GM19238 (cell line): ENCODE results near the gene GNL3.
A peak's percentile ranks its signal among the peaks of the same experiment; 100 is the strongest.

Source experiments
- DNase-seq: peaks from one replicate; pipeline ENCODE4 v3.0.0; 2011; ENCODE audit warnings: low spot score; ENCODE audit not compliant: insufficient read length

The GNL3 gene

DNA sequence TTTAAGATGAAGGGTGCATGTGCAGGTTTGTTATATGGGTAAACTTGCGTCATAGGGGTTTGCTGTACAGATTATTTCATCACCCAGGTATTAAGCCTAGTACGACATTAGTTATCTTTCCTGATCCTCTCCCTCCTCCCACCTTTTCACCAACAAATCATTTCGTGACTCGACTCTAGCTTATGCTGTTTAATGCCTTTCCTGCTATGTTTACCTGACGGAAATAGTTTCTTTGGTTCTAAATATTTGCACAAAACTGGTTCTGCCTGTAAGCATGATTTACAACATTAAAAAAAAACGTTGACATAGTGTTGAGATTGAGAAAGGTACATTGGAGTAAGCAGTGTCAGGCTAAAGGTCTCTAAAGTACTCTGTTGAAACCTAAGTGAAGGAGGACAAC lies 2.4 kb downstream of the GNL3 start:
- DNase-seq: no peak

DNA sequence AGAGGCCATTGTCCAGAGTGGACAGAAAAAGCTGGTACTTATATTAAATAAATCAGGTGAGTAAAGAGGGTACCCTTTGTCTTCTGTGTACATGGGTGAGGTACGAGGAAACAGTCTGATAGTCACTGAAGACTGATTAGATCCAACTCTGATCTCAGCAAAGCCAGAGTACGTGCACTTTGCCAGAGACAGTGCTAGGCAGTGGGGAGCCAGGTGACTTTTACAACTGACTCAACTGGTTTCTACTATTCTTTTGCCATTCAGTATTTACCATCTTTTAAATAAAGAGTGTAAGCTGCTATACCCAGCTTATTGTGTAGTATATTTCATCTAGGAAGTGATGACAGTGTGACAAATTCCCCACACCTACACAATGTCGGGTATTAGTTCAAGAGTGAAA lies 3.3 kb downstream of the GNL3 start:
- DNase-seq: no peak

- DNase-seq: no peak
These were observed 4.7 kb downstream of the GNL3 start for GRCh38 chr3:52690560-52690959.

- DNase-seq: no peak
These were observed 7.2 kb downstream of the GNL3 start for GRCh38 chr3:52693071-52693470.

GRCh38 chr3:52694528-52695189 lies 8.8 kb downstream of the GNL3 start:
- no peak for DNase-seq

DNA sequence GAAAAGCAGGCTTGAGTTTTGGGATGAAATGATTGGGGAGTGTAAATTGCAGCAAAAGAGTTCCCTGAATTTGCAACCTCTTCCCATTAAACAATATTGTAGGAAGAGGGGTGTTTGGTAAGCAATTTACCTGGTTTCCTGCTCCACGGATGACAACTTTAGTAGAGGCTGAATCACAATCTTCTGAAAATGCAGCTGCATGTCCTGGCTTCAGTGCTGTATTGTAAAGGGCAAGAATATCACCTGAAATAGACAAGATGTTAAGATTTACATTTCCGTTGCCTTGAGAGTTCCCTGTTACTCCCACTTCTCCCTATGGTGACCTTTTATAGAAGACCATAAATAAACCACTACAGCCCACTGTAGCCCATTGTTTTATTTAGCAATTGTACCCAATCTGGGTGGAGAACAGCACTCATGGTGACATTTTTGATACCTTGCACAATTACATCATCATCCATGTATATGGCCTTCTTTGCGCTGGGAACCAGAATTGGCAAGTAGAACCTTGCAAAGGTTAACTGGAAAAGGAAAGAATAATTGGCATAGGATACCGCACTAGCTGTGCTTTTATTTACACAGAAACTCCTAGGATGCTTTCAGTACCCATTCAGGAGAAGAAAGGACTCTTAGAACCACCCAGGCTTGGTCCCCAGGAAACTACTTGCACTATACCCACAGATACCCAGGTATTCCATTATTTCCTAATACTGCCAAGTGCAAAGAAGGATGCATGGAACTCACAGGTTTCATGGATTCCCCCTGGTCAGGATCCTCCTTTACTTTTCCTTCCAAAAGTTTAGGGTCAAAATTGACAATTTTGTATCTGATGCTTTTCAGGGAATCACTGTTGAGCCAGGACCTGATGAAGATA lies 10.2 kb downstream of the GNL3 start:
- DNase-seq: no peak

DNA sequence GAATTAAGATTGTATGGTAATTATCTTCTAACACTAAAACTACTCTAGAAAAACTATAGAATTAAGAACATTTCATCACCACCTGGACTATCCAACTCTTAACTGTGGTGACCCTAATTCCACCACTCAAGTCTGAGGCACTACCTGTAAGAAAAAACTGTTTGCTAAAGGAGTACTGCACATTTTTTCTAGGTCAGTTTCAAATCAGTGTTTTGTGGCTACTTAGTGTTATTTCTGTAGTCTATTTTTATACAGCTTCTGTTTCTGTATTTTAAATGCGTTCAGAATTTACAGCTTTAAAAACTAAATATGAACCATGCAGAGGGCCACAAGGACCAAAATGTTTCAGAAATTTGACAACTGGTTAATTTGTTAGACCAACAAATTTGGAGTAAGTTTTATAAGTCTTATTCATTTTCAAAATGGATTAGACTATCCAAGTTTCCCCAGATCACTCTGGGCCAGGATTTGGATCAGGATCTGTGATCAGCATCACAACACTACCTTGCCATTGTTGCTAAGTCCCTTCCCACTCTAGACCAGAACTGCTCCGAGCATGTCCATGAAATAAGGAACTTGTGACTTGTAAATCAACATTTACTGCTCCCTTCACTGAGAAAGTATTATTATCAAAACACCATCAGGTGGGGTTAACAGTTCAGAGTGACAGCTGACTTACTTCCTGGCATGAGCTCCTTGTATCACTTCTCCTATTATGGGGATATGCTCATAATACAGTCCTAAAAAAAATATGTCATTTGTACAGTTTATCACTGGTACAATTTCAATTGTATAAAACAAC lies 11.2 kb downstream of the GNL3 start:
- no peak for DNase-seq

- no peak for DNase-seq
These were observed 11.8 kb downstream of the GNL3 start for GRCh38 chr3:52697632-52697965.

GRCh38 chr3:52703341-52703740 lies 17.5 kb downstream of the GNL3 start:
- no peak for DNase-seq

DNA sequence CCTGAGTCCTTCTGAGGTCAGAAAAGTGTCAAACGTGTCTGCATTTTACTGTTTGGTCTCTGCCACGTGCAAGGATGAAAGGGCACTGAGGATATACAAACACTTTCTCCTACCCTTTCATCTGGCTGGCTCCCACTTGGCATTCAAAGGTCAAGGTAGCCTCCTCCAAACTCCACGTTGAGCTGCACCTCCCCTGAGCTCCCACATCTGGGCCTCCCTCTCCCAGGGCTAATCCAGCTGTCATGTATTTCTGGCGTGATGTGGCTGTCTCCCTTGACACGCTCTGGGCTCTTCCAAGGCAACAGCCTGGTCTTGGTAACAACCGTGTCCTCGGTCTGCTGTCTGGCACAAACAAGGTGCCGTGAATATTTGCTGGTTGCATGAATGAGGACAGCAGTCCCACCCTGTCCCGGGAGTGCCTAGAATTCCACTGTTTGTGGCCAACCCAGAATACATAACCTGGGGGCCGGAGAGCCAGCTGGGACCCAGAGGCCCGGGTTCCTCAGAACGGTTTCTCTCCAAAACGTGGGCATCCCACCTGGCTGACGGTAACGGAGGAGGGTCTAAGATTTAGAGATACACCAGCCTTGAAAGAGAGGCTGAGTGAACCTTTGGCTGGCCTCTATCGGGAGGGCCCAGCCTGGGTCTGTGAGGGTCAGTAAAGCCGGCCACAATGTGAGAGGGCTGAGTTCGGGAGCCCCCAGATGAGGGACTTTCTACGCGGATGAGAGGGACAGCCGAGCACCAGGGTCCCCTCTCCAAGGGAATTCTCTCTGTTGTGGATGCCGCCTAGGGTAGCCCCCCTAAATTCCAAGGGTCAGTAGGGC lies 19.0 kb downstream of the GNL3 start:
- no peak for DNase-seq

DNA sequence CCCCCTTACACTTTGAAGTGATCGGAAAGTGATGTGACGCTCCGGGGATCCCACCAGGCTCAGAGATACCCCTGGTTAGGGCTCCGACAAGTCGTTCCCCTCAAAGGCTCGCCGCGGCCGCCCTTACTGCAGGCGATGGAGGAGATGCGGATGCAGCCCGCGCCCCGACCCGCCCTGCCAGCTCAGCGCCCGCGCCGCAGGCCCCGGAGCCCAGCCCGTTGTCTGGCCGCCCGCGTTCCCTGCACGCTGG lies 19.5 kb downstream of the GNL3 start:
- DNase-seq: no peak

DNA sequence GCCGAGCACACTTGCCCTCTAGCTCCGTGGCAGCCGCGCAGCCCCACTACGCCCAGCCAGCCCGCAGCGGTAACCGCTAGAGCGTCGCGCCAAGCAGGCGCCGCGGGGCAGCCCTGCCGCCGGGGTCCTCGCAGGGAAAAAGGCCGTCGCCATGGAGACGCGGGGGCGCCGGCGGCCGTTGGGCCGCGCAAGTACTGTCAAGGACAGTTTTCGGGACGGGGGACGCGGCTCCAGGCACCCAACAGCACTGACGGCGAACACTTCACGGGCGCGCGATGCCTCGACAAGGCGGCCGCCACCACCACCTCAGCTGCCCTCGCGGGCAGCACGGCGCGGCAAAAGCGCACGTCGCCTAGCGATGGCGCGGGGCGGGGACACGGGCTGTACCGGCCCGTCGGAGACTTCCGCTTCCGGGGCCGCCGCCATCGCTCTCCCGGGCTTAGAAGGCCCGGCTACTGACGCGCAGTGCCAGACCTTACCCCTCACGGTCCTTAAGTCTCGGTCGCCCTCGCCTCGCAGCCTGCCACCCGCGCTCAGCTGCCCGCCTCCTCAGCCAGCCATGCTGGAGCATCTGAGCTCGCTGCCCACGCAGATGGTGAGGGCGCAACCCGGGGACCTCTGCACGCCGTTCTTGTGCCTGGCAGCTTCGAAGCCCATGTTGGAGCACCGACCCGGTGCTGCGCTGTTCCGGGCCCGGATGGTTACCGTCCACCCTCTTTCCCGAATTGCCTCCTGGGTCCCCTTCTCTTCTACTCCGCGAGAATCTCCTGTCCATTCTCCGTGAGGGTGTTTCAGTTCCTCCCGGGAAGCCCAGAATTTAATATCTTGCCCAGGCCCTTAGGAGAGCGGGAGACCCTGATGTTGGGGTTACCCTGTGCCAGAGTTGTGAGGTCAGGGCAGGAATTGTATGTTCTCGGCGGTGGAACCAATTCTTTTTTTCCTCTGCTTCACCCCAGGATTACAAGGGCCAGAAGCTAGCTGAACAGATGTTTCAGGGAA lies 20.2 kb downstream of the GNL3 start, which contains the start of the genes GLT8D1 and SPCS1:
TSS of gene GLT8D1 (minus strand) at position 104 of the 999 bp plus-strand sequence. CDS start 5,331 bp downstream, outside the sequence.
TSS of gene SPCS1 (plus strand) at position 419 of the 999 bp plus-strand sequence. CDS start at position 560, 141 bp downstream.
- DNase-seq: peak; percentile 85

- no peak for DNase-seq
These were observed 21.8 kb downstream of the GNL3 start for GRCh38 chr3:52707585-52707984.

DNA sequence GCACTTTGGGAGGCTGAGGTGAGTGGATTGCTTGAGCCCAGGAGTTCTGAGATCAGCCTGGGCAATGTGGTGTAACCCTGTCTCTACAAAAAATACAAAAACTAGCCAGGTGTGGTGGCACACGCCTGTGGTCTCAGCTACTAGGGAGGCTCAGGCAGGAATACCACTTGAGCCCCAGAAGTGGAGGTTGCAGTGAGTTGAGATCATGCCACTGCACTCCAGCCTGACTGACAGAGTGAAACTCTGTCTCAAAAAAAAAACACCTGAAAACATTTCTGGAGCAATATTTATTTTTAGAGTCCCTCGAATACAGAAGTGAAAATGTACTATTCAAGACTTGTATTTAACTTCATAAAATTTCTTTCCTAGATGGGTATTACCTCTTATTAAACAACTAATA lies 24.7 kb downstream of the GNL3 start:
- no peak for DNase-seq

DNA sequence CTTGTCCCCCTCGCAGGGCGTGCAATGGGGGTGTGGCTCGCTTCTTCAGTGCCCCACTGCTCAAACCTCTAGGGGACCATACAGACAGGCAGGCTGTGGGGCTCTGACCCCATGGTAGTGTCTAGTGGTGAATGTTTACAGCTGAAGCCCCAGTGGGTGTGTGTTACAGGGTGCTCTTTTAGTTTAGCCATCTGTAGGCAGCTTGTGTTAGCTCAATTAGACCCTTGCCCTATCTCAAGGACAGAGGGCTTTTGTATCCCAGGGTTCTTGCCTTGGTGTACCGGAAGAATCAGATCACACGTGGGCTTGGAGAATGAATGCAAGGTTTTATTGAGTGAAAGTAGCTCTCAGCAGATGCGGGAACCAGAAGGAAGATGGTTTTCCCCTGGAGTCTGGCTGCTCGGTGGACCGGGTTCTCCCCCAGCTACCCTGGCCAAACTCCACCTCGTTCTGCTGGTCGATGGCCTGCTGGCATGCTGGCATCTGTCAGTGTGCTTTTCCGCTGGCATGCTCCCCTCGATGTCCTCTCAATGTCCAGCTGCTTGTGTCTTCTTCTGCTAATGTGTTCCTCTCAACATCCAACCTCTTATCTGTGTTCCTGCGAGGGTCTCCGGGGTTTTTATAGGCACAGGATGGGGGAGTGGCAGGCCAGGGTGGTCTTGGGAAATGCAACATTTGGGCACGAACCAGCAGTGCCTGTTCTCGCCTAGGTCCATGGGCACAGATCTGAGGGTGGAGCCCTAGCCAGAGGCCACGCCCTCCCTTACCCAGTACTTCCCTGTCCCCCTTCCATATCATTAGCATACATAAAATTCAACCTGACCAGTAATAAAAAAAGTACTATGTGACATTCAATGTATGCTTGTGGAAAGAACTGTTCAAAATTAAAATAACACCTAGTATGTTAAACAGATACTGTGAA lies 26.7 kb downstream of the GNL3 start:
- no peak for DNase-seq

DNA sequence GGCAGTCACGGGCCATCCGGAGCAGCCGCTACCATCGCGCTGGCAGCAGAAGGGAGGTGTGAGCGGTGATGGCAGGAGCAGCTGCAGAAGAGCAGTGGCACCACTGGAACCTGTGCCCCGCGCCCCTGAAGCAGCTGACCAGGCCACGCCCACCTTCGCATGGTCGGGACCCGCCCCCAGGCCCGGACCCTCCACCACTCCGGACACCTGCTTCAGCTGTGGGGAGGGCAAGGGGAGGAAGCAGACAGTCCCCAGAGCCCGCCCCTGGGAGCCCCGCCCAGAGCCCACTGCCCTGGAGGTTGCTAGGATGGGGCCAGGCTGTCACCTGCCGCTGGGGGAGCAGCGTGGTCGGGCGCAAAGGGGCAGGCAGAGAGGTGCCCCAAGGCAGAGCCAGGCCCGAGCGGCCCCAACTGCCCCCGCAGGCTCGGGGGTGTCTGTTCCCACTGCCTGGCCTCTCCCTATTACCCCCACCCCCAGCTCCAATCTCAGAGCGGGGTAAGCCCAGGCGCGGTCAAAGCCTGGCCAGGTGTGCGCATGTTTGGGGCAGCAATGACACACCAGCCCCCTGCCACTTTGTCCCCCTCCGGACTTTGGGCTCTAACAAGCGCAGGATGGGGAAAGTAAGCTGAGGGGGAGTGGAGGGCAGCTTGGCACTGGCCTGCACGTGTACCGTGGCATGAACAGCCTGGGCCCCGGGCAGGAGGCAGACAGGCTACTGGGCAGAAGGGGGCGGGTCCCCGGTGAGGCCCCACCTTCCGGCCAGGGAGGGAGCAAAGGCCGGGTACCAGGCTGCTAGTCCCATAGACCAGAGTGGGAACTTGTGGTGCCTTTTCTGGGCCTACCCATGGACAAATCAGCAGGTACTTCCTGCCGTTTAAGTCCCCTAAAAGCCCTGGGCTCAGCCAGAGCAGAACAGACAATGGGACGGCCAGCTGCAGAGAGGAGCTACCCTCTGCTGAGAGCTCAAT lies 28.8 kb downstream of the GNL3 start:
- no peak for DNase-seq

DNA sequence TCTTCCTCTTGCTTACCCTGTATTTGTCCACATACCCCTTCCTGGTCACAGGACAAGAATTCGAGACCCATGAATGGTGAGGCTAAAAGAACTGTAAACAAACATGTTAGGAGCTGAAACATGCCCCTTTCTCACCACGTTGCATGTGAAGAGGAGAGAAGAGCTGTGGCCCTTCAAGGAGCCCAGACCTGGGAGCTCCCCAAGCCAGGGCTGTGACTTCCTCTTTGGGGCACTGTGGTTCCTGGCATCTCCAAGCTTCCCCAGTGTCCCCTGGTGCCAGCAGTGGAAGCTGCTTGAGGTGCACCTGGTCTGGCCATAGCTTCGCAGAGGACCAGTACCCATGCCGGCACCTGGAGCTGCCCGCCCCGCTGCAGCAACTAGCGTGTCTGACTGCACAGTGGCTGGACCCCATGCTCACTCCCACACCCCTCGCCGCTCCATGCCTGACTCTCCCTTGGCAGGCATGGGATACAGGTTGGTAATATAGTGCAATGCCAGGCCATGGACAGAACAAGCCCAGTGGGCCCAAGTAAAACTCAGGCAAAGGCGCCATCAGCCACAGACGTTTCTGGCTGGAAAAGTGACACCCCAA lies 30.0 kb downstream of the GNL3 start:
- DNase-seq: no peak
